ENCODE data around the gene ITGA3. TPM values are rescaled to one million over a fixed set of nuclear protein-coding genes. Genes with fewer than 3 reads are reported as not detected.
"Not testable (repeated sequence)": the region's sequence is repeated elsewhere in the genome, so short reads cannot be mapped to it uniquely, and the experiment has no call there.

ITGA3 gene
- total and polyA plus RNA-seq, 4 donors: 23.4 to 34.4 (median 25.9) TPM

DNA sequence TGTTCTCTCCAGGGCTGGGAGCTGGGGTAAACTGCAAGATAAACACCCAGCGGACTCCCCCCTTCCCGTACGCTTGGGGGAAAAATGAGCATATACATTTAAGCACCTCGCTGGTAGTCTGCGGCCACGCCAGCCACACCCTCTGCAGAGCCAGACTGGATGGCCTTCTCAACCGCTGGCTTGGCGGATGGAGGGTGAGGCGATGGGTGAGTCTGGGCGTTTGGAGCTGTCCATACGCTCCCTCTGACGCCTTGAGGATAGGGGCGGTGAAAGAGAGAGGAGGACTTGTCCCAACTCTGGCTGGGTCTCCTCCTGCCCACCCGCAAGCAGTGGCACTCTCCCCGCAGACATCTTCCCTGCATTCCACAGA, 1.0 kb downstream of the ITGA3 start:
- Histone ChIP-seq H3K27ac (ENCODE audit: low read depth, low read length) (no peak overlapping the region), H3K4me3 (ENCODE audit: low read depth, low read length) (peak overlapping the region; percentile 40), H3K36me3 (ENCODE audit: control insufficient read depth, insufficient read depth, low read length) (peaks cover 3% of the 10 kb centered on the region), H3K9me3 (ENCODE audit: control insufficient read depth, insufficient read depth, low read length) (no peaks in the 10 kb centered on the region), H3K4me1 (ENCODE audit: control insufficient read depth, insufficient read depth, low read length) (peaks cover 63% of the 10 kb centered on the region), H3K27me3 (ENCODE audit: control insufficient read depth, insufficient read depth, low read length) (peaks cover 17% of the 10 kb centered on the region)
- 15% methylated on average over 8 of the region's 15 CpGs for WGBS (ENCODE audit: insufficient coverage)
- peak in 2 of 6 donors; percentile 21 to 24 for DNase-seq (ENCODE audit: low read depth in 4 of 6, low spot score in 6 of 6)

DNA sequence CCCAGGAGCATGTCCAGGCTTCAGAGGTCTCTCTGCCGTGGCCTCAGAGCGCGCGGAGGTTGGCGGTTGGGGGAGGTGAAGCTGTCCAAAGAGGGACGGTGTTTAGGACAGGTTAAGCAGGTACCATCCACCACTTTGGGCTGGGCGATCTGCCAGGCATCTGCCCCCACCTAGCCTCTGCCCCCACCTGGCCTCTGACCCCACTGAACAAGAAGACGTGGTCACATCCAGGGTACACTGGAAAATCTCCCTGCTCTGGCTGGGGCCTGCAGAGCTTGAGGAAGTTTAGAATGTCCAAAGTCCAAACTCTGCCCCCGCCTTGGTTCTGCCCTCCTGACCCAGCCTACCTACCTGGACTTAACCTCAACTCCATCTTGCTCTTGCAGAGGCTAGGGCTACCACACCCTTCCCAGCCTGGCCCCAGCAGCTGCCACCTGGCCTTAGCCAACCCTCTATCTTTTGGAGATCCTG, 1.6 kb downstream of the ITGA3 start:
- H3K27ac ChIP-seq (ENCODE audit: low read depth, low read length): no peak overlapping the region
- peaks cover 17% of the 10 kb centered on the region for H3K27me3 ChIP-seq (ENCODE audit: control insufficient read depth, insufficient read depth, low read length)
- H3K36me3 ChIP-seq (ENCODE audit: control insufficient read depth, insufficient read depth, low read length): peaks cover 7% of the 10 kb centered on the region
- WGBS (ENCODE audit: insufficient coverage): 84% methylated on average over 3 of the region's 9 CpGs
- H3K4me3 ChIP-seq (ENCODE audit: low read depth, low read length): no peak overlapping the region
- H3K9me3 ChIP-seq (ENCODE audit: control insufficient read depth, insufficient read depth, low read length): no peaks in the 10 kb centered on the region
- no peak for DNase-seq (ENCODE audit: low read depth in 4 of 6, low spot score in 6 of 6)
- H3K4me1 ChIP-seq (ENCODE audit: control insufficient read depth, insufficient read depth, low read length): peaks cover 66% of the 10 kb centered on the region

DNA sequence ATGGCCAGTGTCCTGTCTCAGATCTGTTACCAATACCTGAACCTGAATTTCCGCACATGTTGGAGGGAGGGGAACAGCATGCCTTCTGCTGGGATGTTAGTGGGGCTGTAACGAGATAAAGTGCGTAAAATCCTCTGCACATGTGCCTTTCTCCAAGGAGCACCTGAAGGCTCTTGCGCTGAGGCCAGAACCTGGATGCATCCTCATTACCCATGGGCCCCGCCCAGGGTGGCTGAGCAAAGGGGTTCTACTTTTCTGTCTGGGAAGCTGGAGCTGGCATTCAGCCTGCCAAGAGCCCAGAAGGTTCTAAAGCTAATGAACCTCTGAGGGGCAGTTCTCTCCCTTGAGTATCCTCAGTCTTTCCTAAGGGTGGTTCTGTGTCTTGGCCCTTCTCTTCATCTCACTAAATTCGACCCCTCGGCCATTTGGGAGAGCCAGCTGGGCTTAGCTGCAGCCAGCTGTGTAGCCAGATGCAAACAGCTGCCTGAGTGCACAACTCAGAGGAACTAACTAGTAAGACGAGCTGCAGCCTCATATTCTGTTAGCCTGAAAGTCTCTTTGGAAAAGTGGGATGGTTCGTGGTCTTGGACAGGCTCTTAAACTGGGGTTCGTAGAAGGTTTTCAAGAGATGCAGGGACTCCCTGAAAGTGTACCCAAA, 2.5 kb downstream of the ITGA3 start:
- WGBS (ENCODE audit: insufficient coverage): 93% methylated on average over 8 of the region's 10 CpGs

DNA sequence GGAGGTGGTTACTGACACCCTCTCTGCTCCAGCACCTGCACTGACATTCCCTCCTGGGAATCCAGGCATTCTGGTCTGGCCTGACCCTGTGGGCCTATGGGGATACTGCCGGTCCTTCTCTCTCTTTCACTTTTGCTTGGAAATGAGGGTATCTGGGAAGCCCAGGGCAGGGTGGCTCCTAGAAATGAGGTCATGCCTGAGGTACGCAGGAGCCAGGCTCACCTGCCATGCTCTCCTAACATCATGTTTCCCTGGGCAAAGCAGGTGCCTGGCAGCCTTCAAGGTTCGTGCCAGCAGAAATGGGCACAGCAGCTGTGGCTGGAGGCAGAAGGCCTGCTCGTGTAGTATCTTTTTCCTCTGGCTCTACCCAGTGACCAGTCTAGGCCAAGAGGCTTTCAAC, 3.3 kb downstream of the ITGA3 start:
- Histone ChIP-seq H3K27ac (ENCODE audit: low read depth, low read length) (no peak overlapping the region), H3K36me3 (ENCODE audit: control insufficient read depth, insufficient read depth, low read length) (peaks cover 11% of the 10 kb centered on the region), H3K4me3 (ENCODE audit: low read depth, low read length) (no peak overlapping the region), H3K4me1 (ENCODE audit: control insufficient read depth, insufficient read depth, low read length) (peaks cover 63% of the 10 kb centered on the region), H3K9me3 (ENCODE audit: control insufficient read depth, insufficient read depth, low read length) (no peaks in the 10 kb centered on the region), H3K27me3 (ENCODE audit: control insufficient read depth, insufficient read depth, low read length) (peaks cover 15% of the 10 kb centered on the region)
- 68% methylated on average over 4 of the region's 4 CpGs for WGBS (ENCODE audit: insufficient coverage)
- no peak for DNase-seq (ENCODE audit: low read depth in 4 of 6, low spot score in 6 of 6)

More for the DNA sequence above, 2.5 kb downstream of the ITGA3 start:
- no peak for DNase-seq (ENCODE audit: low read depth in 4 of 6, low spot score in 6 of 6)
- Histone ChIP-seq H3K27ac (ENCODE audit: low read depth, low read length) (no peak overlapping the region), H3K36me3 (ENCODE audit: control insufficient read depth, insufficient read depth, low read length) (peaks cover 7% of the 10 kb centered on the region), H3K9me3 (ENCODE audit: control insufficient read depth, insufficient read depth, low read length) (no peaks in the 10 kb centered on the region), H3K4me1 (ENCODE audit: control insufficient read depth, insufficient read depth, low read length) (peaks cover 64% of the 10 kb centered on the region), H3K4me3 (ENCODE audit: low read depth, low read length) (no peak overlapping the region), H3K27me3 (ENCODE audit: control insufficient read depth, insufficient read depth, low read length) (peaks cover 16% of the 10 kb centered on the region)

DNA sequence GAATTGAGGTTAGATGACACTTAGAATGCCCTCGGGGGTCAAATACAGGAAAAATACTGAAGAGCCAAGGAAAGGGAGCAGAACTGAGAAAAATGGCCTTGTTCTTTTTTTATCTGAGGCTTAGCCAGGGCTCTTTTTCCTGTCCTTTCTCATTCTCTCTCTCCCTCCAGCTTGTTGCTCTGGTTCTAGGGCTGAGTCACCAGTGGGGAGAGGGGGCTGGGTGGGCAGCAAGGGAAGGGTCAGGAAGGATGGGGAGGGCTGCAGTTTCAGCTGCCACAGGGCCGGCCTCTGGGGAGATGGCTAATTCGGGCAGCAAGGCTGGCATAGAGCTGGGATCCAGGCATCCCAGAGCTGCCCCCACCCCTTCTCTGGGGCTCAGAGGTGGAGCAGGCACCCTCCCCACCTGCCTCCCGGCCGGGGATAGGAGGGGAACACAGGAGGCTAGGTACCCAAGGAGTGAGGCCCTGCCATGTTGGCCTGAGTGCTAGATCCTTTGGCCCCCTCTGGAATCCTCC, 3.9 kb downstream of the ITGA3 start:
- Histone ChIP-seq H3K27ac (ENCODE audit: low read depth, low read length) (no peak overlapping the region), H3K27me3 (ENCODE audit: control insufficient read depth, insufficient read depth, low read length) (peaks cover 13% of the 10 kb centered on the region)
- DNase-seq (ENCODE audit: low read depth in 4 of 6, low spot score in 6 of 6): no peak

DNA sequence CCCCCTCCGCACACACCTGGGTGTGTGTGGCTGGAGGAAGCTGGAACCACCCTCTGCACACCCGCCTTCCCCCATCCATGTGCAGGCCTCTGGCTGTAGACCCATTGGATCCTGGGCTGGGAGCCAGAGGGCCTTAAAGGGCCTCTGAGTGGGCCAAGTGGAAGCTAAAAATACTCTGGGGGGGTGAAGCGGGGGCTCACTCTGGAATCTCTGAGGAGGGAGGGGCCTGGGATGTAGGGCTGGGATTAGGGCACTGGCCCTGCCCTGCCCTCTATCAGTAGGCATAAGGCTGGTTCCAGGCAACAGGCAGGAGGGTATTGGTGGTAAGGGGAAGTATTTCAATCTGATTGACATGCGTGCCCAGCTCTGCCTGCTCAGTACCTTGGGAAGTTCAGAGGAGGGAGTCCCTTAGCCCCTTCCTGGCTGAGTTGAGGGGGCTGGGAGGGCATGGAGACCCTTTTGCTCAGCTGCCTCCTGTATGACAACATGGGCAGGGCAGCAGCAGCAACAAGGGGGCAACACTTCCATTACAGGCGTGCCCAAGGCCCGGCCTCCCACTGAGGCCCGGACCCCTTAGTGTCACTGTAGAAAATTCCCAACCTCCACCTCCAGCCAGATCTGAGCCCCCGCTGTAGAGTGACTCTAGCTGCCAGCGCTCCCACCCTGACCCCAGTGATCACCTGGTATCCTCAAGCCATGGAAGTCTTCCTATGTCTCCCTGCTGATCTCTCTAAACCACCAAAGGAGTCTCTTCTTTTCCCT, 5.2 kb downstream of the ITGA3 start:
- Histone ChIP-seq H3K4me3 (ENCODE audit: low read depth, low read length) (no peak overlapping the region), H3K4me1 (ENCODE audit: control insufficient read depth, insufficient read depth, low read length) (peaks cover 50% of the 10 kb centered on the region)
- WGBS (ENCODE audit: insufficient coverage): 92% methylated on average over 7 of the region's 9 CpGs

More for the DNA sequence above, 3.9 kb downstream of the ITGA3 start:
- 63% methylated on average over 5 of the region's 5 CpGs for WGBS (ENCODE audit: insufficient coverage)
- Histone ChIP-seq H3K36me3 (ENCODE audit: control insufficient read depth, insufficient read depth, low read length) (peaks cover 16% of the 10 kb centered on the region), H3K9me3 (ENCODE audit: control insufficient read depth, insufficient read depth, low read length) (no peaks in the 10 kb centered on the region), H3K4me3 (ENCODE audit: low read depth, low read length) (no peak overlapping the region), H3K4me1 (ENCODE audit: control insufficient read depth, insufficient read depth, low read length) (peaks cover 60% of the 10 kb centered on the region)

DNA sequence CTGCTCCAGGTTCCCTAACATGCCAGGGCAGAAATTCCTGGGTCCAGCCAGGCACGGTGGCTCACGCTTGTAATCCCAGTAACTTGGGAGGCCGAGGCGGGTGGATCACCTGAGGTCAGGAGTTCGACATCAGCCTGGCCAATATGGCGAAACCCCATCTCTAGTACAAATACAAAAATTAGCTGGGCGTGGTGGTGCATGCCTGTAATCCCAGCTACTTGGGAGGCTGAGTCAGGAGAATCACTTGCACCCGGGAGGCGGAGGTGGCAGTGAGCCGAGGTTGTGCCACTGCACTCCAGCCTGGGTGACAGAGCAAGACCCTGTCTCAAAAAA, 5.8 kb downstream of the ITGA3 start:
- DNase-seq (ENCODE audit: low read depth in 4 of 6, low spot score in 6 of 6); H3K4me3 ChIP-seq (ENCODE audit: low read depth, low read length); H3K27me3 ChIP-seq (ENCODE audit: control insufficient read depth, insufficient read depth, low read length); H3K9me3 ChIP-seq (ENCODE audit: control insufficient read depth, insufficient read depth, low read length); H3K27ac ChIP-seq (ENCODE audit: low read depth, low read length): not testable (repeated sequence)
- H3K36me3 ChIP-seq (ENCODE audit: control insufficient read depth, insufficient read depth, low read length): peaks cover 18% of the 10 kb centered on the region
- WGBS (ENCODE audit: insufficient coverage): 94% methylated on average over 8 of the region's 10 CpGs
- H3K4me1 ChIP-seq (ENCODE audit: control insufficient read depth, insufficient read depth, low read length): peaks cover 46% of the 10 kb centered on the region

More for the DNA sequence above, 5.2 kb downstream of the ITGA3 start:
- Histone ChIP-seq H3K36me3 (ENCODE audit: control insufficient read depth, insufficient read depth, low read length) (peaks cover 18% of the 10 kb centered on the region), H3K9me3 (ENCODE audit: control insufficient read depth, insufficient read depth, low read length) (no peaks in the 10 kb centered on the region), H3K27ac (ENCODE audit: low read depth, low read length) (no peak overlapping the region), H3K27me3 (ENCODE audit: control insufficient read depth, insufficient read depth, low read length) (peaks cover 6% of the 10 kb centered on the region)
- peak in 1 of 6 donors; percentile 73 for DNase-seq (ENCODE audit: low read depth in 4 of 6, low spot score in 6 of 6)

DNA sequence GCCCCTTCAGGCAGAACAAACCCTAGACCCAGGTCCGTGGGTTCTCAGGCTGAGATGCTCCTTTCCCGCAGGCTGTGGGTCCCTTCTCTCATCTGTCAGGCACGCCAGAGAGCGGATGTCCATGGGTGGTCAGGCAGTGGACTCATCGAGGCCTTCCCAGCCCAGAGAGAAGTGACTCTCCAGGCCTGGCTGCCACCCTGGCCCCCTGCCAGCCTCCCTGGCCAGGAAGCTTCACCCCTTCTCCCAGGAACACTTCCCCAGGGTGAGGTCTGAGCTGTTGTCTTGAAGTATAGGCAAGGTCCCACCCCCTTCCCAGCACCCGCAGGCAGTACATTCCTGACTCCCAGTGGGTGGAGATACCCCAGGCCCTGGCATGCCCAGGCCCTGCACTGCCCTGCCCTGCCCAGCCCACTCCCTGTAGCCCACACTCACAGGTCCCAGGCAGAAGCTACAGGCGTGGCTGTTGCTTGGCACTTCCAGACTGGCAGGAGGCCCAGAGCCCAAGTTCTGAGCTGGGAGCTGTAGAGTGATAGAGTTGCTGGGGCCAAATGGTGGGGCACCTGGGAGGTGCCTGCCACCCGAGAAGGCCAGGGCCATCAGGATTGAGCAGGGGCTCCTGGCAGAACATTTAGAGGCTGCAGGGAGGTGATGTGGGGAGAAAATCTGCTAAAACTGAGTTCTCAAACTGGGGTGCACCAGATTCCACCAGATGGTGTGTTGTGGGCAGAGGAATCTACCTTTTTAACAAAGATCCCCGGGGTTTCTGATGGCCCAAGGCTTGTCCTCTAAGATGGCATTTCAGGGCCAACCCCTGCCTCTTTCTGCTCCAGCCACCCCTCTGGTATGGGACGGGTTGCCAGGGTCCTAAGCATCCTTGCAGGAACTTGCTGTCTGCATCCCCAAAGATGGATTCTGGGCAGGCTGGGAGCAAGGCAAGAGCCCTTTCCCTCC, 6.7 kb downstream of the ITGA3 start:
- Histone ChIP-seq H3K4me3 (ENCODE audit: low read depth, low read length) (no peak overlapping the region), H3K4me1 (ENCODE audit: control insufficient read depth, insufficient read depth, low read length) (peaks cover 38% of the 10 kb centered on the region), H3K27ac (ENCODE audit: low read depth, low read length) (no peak overlapping the region), H3K36me3 (ENCODE audit: control insufficient read depth, insufficient read depth, low read length) (peaks cover 18% of the 10 kb centered on the region), H3K27me3 (ENCODE audit: control insufficient read depth, insufficient read depth, low read length) (no peaks in the 10 kb centered on the region), H3K9me3 (ENCODE audit: control insufficient read depth, insufficient read depth, low read length) (no peaks in the 10 kb centered on the region)
- DNase-seq (ENCODE audit: low read depth in 4 of 6, low spot score in 6 of 6): peak in 1 of 6 donors; percentile 27
- WGBS (ENCODE audit: insufficient coverage): 71% methylated on average over 8 of the region's 10 CpGs

DNA sequence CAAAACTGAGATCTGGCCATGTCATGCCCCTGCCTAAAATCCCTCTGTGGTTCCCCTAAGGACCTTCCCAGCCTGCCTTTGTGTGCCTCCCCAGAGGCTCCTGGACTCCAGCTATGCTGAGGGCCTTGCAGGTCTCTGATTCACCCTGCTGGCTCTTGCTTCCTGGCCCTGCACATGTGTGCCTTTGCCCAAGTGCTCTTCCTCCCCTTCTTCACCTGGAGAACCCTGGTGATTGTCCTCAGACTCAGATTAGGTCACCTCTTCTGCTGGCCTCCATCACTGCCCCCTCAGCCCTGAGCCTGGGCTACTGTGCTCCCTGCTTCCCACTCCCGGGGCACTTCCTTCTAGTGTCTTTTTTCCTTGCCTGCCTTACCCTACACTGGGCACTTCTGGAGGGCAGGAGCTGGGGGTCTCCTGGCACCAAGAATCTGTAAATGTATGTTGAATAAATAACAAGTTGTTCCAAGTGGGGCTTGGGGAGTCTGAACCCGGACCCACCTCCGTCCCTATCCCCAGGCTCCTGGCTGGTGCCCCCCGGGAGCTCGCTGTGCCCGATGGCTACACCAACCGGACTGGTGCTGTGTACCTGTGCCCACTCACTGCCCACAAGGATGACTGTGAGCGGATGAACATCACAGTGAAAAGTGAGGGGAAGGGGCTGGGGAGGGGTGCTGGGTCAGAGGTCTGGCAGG, 7.8 kb downstream of the ITGA3 start:
- H3K9me3 ChIP-seq (ENCODE audit: control insufficient read depth, insufficient read depth, low read length): no peaks in the 10 kb centered on the region
- no peak for DNase-seq (ENCODE audit: low read depth in 4 of 6, low spot score in 6 of 6)
- no peak overlapping the region for H3K4me3 ChIP-seq (ENCODE audit: low read depth, low read length)
- WGBS (ENCODE audit: insufficient coverage): 100% methylated on average over 6 of the region's 8 CpGs
- peaks cover 23% of the 10 kb centered on the region for H3K36me3 ChIP-seq (ENCODE audit: control insufficient read depth, insufficient read depth, low read length)
- H3K27me3 ChIP-seq (ENCODE audit: control insufficient read depth, insufficient read depth, low read length): no peaks in the 10 kb centered on the region
- no peak overlapping the region for H3K27ac ChIP-seq (ENCODE audit: low read depth, low read length)
- H3K4me1 ChIP-seq (ENCODE audit: control insufficient read depth, insufficient read depth, low read length): peaks cover 31% of the 10 kb centered on the region

Measured in spinal cord (tissue), 10 donors.